ENCODE results near the gene ANKRD11.

Gene ANKRD11

GRCh38 chr16:89380681-89381080 lies 109.7 kb downstream of the ANKRD11 start:
- DNase-seq (no peak), ATAC-seq (no peak)
- Mint-ChIP-seq H3K4me3 (no peak overlapping the region), H3K36me3 (ENCODE audit: low read depth) (peaks cover 26% of the 10 kb centered on the region), H3K9me3 (no peaks in the 10 kb centered on the region), H3K4me1 (peaks cover 91% of the 10 kb centered on the region), H3K27me3 (no peaks in the 10 kb centered on the region), H3K27ac (peak overlapping the region; percentile 27)

- no peak for ATAC-seq
Measured at GRCh38 chr16:89378947-89379771, 111.2 kb downstream of the ANKRD11 start.

GRCh38 chr16:89377453-89377848 lies 112.9 kb downstream of the ANKRD11 start:
- peaks cover 19% of the 10 kb centered on the region for H3K36me3 Mint-ChIP-seq (ENCODE audit: low read depth)
- no peaks in the 10 kb centered on the region for H3K27me3 Mint-ChIP-seq
- no peak overlapping the region for H3K4me3 Mint-ChIP-seq
- H3K27ac Mint-ChIP-seq, result peak overlapping the region; percentile 35
- H3K4me1 Mint-ChIP-seq, result peaks cover 89% of the 10 kb centered on the region
- H3K9me3 Mint-ChIP-seq, result no peaks in the 10 kb centered on the region
- no peak for ATAC-seq
- no peak for DNase-seq

More at GRCh38 chr16:89378947-89379771, 111.2 kb downstream of the ANKRD11 start:
- no peak for DNase-seq
- peaks cover 92% of the 10 kb centered on the region for H3K4me1 Mint-ChIP-seq
- peak overlapping the region; percentile 69 for H3K27ac Mint-ChIP-seq
- H3K4me3 Mint-ChIP-seq, result no peak overlapping the region
- peaks cover 21% of the 10 kb centered on the region for H3K36me3 Mint-ChIP-seq (ENCODE audit: low read depth)
- no peaks in the 10 kb centered on the region for H3K9me3 Mint-ChIP-seq
- H3K27me3 Mint-ChIP-seq, result no peaks in the 10 kb centered on the region

GRCh38 chr16:89376812-89377452 lies 113.4 kb downstream of the ANKRD11 start:
- no peak for DNase-seq
- H3K4me3 Mint-ChIP-seq, result no peak overlapping the region
- H3K4me1 Mint-ChIP-seq, result peaks cover 91% of the 10 kb centered on the region
- peaks cover 19% of the 10 kb centered on the region for H3K36me3 Mint-ChIP-seq (ENCODE audit: low read depth)
- H3K9me3 Mint-ChIP-seq, result no peaks in the 10 kb centered on the region
- ATAC-seq, result no peak
- peak overlapping the region; percentile 18 for H3K27ac Mint-ChIP-seq
- no peaks in the 10 kb centered on the region for H3K27me3 Mint-ChIP-seq

GRCh38 chr16:89375686-89376085 lies 114.7 kb downstream of the ANKRD11 start:
- Mint-ChIP-seq H3K36me3 (ENCODE audit: low read depth) (peaks cover 19% of the 10 kb centered on the region), H3K27me3 (no peaks in the 10 kb centered on the region), H3K9me3 (no peaks in the 10 kb centered on the region), H3K4me1 (peaks cover 92% of the 10 kb centered on the region), H3K4me3 (no peak overlapping the region), H3K27ac (no peak overlapping the region)
- DNase-seq (no peak), ATAC-seq (no peak)

GRCh38 chr16:89375021-89375420 lies 115.3 kb downstream of the ANKRD11 start:
- no peak for DNase-seq
- peaks cover 92% of the 10 kb centered on the region for H3K4me1 Mint-ChIP-seq
- H3K27me3 Mint-ChIP-seq, result no peaks in the 10 kb centered on the region
- H3K27ac Mint-ChIP-seq, result peak overlapping the region; percentile 47
- H3K4me3 Mint-ChIP-seq, result no peak overlapping the region
- ATAC-seq, result no peak
- H3K36me3 Mint-ChIP-seq (ENCODE audit: low read depth), result peaks cover 19% of the 10 kb centered on the region
- no peaks in the 10 kb centered on the region for H3K9me3 Mint-ChIP-seq

- DNase-seq, result no peak
Measured at GRCh38 chr16:89374393-89374960, 115.9 kb downstream of the ANKRD11 start.

GRCh38 chr16:89373355-89374110 lies 116.8 kb downstream of the ANKRD11 start:
- DNase-seq, result no peak
- Mint-ChIP-seq H3K36me3 (ENCODE audit: low read depth) (peaks cover 20% of the 10 kb centered on the region), H3K4me1 (peaks cover 93% of the 10 kb centered on the region), H3K27ac (peak overlapping the region; percentile 49), H3K4me3 (no peak overlapping the region), H3K27me3 (no peaks in the 10 kb centered on the region), H3K9me3 (no peaks in the 10 kb centered on the region)
- ATAC-seq, result no peak

More at GRCh38 chr16:89374393-89374960, 115.9 kb downstream of the ANKRD11 start:
- no peak for ATAC-seq
- no peaks in the 10 kb centered on the region for H3K27me3 Mint-ChIP-seq
- peaks cover 18% of the 10 kb centered on the region for H3K36me3 Mint-ChIP-seq (ENCODE audit: low read depth)
- H3K4me3 Mint-ChIP-seq, result no peak overlapping the region
- H3K4me1 Mint-ChIP-seq, result peaks cover 92% of the 10 kb centered on the region
- no peaks in the 10 kb centered on the region for H3K9me3 Mint-ChIP-seq
- peak overlapping the region; percentile 47 for H3K27ac Mint-ChIP-seq

GRCh38 chr16:89371968-89372634 lies 118.3 kb downstream of the ANKRD11 start:
- Mint-ChIP-seq H3K4me3 (no peak overlapping the region), H3K9me3 (no peaks in the 10 kb centered on the region), H3K27me3 (no peaks in the 10 kb centered on the region), H3K36me3 (ENCODE audit: low read depth) (peaks cover 22% of the 10 kb centered on the region), H3K27ac (peak overlapping the region; percentile 22), H3K4me1 (peaks cover 89% of the 10 kb centered on the region)
- ATAC-seq (no peak), DNase-seq (no peak)

GRCh38 chr16:89371386-89371785 lies 119.0 kb downstream of the ANKRD11 start:
- H3K9me3 Mint-ChIP-seq, result no peaks in the 10 kb centered on the region
- no peaks in the 10 kb centered on the region for H3K27me3 Mint-ChIP-seq
- H3K27ac Mint-ChIP-seq, result peak overlapping the region; percentile 22
- no peak overlapping the region for H3K4me3 Mint-ChIP-seq
- peaks cover 88% of the 10 kb centered on the region for H3K4me1 Mint-ChIP-seq
- DNase-seq (no peak), ATAC-seq (no peak)
- H3K36me3 Mint-ChIP-seq (ENCODE audit: low read depth), result peaks cover 19% of the 10 kb centered on the region

GRCh38 chr16:89370601-89371000 lies 119.8 kb downstream of the ANKRD11 start:
- H3K36me3 Mint-ChIP-seq (ENCODE audit: low read depth), result peaks cover 15% of the 10 kb centered on the region
- no peak overlapping the region for H3K4me3 Mint-ChIP-seq
- DNase-seq (no peak), ATAC-seq (no peak)
- H3K4me1 Mint-ChIP-seq, result peaks cover 88% of the 10 kb centered on the region
- H3K27ac Mint-ChIP-seq, result peak overlapping the region; percentile 26
- no peaks in the 10 kb centered on the region for H3K27me3 Mint-ChIP-seq
- no peaks in the 10 kb centered on the region for H3K9me3 Mint-ChIP-seq

GRCh38 chr16:89370081-89370511 lies 120.3 kb downstream of the ANKRD11 start:
- Mint-ChIP-seq H3K36me3 (ENCODE audit: low read depth) (peaks cover 15% of the 10 kb centered on the region), H3K9me3 (no peaks in the 10 kb centered on the region), H3K27me3 (no peaks in the 10 kb centered on the region), H3K27ac (peak overlapping the region; percentile 49), H3K4me3 (no peak overlapping the region), H3K4me1 (peaks cover 89% of the 10 kb centered on the region)
- no peak for ATAC-seq
- DNase-seq, result no peak

GRCh38 chr16:89369266-89369895 lies 121.0 kb downstream of the ANKRD11 start:
- peaks cover 15% of the 10 kb centered on the region for H3K36me3 Mint-ChIP-seq (ENCODE audit: low read depth)
- DNase-seq, result no peak
- no peaks in the 10 kb centered on the region for H3K27me3 Mint-ChIP-seq
- no peak for ATAC-seq
- H3K4me1 Mint-ChIP-seq, result peaks cover 89% of the 10 kb centered on the region
- peak overlapping the region; percentile 49 for H3K27ac Mint-ChIP-seq
- H3K9me3 Mint-ChIP-seq, result no peaks in the 10 kb centered on the region
- no peak overlapping the region for H3K4me3 Mint-ChIP-seq

Data from activated naive CD8-positive, alpha-beta T cell treated with anti-CD3 and anti-CD28 coated beads, Interleukin-2, amount 50 U/mL, for 24 hours (primary cell).